NCI-H2107 (cell line): ENCODE results near the gene AGFG1.
"Not testable (repeated sequence)": the region's sequence is repeated elsewhere in the genome, so short reads cannot be mapped to it uniquely, and the experiment has no call there.

Experiments used
- DNase-seq: peaks from one replicate; lab custom pipeline; 2025; lab: John Stamatoyannopoulos, UW

Gene AGFG1

DNA sequence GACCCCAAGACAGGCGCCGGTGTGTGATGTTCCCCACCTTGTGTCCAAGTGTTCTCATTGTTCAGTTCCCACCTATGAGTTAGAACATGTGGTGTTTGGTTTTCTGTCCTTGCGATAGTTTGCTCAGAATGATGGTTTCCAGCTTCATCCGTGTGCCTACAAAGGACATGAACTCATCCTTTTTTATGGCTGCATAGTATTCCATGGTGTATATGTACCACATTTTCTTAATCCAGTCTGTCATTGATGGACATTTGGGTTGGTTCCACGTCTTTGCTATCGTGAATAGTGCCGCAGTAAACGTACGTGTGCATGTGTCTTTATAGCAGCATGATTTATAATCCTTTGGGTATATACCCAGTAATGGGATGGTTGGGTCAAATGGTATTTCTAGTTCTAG lies 68.4 kb downstream of the AGFG1 start:
- not testable (repeated sequence) for DNase-seq

DNA sequence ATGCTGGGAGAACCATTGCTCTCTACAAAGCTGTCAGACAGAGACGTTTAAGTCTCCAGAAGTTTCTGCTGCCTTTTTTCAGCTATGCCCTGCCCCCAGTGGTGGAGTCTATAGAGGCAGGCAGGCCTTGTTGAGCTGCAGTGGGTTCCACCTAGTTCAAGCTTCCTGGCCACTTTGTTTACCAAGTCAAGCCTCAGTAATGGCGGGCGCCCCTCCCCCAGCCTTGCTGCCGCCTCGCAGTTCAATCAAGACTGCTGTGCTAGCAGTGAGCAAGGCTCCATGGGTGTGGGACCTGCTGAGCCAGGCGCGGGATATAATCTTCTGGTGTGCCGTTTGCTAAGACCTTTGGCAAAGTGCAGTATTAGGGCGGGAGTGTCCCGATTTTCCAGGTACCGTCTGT lies 74.0 kb downstream of the AGFG1 start:
- no peak for DNase-seq

DNA sequence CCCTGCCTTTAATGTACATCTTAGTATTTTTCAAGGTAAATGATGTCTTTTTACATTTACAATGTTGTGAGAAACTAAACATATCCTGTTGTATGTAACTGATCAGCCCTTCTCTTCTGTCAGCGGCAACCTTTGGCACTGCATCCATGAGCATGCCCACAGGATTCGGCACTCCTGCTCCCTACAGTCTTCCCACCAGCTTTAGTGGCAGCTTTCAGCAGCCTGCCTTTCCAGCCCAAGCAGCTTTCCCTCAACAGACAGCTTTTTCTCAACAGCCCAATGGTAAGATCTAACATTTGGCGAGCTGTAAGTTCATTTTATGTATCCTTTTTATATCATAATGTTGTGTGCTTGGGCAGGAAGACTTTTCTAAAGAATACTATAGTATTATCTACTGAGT lies 79.9 kb downstream of the AGFG1 start:
- DNase-seq: no peak

DNA sequence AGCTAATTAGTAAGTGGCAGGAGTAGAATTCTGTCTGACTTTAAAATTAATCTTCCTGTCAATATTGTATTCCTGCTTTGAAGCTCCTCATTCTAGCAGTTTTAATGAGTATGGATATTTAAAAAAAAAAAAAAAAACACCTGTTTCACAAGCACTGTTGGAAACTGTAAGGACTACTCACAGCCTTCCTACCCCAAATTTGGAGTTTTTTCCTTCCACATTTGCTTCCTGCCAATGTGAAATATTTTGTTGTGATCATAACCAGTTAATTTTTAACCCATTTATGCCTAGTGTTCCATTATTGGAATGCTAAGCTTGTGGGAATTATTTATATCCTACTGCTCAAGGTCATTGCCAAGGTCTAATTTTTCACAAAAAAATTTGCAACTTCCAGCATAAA lies 90.6 kb downstream of the AGFG1 start:
- DNase-seq: no peak

DNA sequence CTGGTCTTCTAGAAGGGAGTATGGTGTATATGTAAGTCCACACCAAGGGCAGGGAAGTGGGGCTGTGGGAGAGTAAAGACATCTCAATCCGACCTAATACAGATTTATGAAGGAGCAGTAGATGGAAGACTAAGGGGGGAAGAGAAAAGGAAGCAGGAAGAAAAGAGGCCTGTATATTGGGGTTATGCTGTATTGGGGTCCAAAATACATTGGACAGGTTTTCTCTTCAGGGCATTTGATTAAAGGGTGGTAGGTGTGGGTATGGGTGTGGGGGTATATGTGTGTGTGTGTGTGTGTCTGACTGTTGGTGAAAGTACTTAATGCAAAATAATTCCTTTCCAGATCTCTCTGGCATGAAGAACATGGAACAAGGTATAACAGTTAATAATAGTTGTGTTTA lies 93.1 kb downstream of the AGFG1 start:
- DNase-seq: no peak

DNA sequence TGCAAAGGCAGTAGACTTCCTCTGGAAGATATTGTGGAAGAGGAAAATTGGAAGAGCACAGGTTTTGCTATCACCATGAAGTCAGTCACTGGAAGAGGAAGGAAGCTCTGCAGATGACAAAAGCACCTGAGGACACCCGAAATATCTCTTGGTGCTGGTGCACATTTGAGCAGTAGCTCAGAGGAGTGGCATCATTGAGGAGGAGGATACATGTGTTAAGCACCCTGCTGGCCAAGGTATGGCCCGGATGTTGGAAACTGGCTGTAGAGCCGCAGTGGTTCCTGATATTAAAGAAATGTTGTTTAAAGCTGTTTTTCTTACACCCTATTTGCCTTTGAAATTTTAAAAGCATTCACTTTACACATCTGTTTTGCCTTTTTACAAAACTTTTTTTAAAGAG lies 94.1 kb downstream of the AGFG1 start:
- DNase-seq: no peak

DNA sequence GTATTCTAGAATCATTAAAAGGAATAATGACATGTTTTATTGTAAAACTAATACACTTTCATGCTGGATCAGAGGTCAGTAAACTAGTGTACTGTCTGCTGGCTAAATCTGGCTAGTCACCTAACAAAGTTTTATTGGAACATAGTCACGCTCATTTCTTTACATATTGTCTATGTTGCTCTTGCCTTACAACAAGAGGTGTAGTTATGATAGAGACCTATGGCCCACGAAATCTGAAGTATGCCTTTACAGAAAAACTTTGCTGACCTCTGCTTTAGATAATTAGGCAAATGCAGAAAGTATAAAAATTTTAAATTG lies 96.9 kb downstream of the AGFG1 start:
- DNase-seq: no peak

DNA sequence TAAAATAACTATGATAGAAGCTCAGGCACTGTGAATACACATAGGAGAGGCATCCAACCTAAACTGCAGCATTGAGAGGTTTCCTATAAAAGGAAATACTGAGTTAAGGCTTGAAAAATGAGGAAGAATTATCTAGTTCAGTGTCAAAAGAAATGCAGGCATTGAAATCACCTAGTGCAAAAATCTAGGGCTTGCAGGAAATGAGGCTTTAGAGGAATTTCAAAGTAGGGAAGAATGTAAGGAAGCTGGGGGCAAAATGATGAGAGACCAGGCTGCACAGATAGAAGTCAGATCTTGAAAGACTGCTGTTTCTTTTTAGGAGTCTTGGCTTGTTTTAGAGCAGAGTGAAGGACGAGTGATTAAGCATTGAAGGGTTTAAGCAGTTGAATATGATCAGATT lies 98.7 kb downstream of the AGFG1 start:
- DNase-seq: no peak

DNA sequence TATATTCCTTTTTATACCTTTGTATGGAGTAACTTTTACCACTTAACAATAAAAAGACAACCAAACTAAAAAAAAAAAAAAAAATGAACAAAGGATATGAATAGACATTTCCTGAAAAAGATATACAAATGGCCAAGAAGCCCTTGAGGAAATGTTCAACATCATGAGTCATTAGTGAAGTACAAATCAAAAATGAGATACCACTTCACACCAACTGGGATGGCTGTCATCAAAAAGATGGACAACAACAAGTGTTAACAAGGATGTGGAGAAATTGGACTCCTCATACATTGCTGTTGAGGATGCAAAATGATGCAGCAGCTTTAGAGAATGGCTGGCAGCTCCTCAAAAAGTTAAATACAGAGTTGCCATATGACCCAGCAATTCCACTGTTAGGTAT lies 104.2 kb downstream of the AGFG1 start:
- DNase-seq: no peak

DNA sequence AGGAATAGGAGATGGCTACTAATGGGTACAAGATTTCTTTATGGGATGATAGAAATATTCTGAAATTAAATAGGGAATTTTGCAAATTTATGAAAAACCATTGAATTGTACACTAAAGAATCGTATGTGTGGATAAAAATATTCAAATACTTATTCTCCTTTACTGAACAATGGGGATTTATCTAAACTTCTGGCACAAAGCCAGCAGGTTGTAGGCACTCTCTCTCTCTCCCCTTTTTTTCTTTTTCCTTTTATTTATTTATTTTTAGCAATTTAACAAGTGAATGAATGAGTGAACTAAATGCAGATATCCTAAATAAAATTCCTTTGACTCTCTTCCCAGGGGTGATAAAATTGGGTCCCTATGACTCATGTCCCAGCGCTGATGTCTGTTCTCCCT lies 104.9 kb downstream of the AGFG1 start:
- no peak for DNase-seq

DNA sequence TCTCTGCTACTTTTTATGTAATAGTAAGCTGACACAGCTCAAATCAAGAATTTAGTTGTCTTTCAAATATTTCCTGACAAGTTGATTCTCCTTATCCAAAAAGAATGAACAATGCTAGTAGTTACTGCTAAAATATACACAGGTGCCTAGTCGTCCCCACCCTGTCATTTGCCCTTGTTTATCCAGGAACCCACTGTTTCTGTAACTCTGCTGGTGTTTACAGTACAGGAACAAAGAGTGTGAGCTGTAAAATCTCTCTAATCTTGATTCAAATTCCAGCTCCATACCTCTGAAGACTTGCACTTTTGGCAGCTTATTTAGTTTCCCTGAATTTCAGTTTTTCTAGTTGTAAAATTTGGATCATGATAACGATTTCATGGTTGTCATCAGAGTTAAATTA lies 105.6 kb downstream of the AGFG1 start:
- DNase-seq: no peak

DNA sequence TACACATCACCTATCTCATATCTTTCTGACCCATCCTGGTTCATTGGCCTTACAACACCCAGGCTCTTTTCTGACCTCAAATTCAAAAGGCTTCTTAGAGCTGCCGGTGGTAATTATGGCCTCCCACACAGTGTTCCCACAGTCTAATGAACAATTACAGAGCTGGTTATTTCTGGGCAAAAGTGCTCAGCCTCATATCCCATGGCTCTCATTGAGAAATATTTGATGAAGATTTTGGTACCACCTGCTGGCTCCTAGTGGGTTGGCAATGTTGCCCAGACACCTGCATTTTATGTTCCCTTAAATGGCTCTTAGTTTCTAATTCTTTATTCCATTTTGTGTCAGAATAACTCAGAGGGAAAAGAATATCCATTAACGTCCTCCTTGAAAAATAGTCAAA lies 106.7 kb downstream of the AGFG1 start:
- DNase-seq: no peak

DNA sequence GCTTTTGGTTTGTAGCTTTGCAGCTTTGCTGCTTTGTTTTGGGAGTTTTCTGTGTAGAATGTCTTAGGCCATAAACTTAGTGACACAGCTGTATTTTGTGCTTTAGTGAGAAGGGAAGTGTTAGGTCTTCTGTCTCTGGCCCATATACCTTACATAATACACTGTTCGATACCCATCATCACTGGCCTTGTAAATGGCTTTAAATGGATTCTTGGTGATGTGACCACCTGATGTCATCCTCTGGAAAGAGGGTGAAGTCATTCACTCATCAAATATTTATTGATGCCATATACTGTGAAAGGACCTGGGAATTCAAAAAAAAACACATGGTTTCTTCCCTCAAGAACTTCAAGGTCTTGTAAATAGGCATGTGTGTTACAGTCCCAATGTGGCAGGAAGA lies 107.8 kb downstream of the AGFG1 start:
- no peak for DNase-seq

DNA sequence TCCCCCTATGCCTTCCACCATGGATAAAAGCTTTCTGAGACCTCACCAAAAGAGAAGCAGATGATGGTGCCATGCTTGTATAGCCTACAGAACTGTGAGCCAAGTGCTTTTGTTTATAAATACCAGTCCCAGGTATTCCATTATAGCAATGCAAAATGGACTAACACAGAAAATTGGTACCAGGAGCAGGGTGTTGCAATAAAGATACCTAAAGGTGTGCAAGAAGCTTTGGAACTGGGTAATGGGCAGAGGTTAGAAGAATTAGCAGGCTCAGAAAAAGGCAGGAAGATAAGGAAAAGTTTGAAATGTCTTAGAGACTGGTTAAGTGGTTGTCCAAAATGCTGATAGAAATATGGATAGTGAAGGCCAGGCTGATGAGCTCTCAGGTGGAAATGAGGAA lies 110.4 kb downstream of the AGFG1 start:
- no peak for DNase-seq

DNA sequence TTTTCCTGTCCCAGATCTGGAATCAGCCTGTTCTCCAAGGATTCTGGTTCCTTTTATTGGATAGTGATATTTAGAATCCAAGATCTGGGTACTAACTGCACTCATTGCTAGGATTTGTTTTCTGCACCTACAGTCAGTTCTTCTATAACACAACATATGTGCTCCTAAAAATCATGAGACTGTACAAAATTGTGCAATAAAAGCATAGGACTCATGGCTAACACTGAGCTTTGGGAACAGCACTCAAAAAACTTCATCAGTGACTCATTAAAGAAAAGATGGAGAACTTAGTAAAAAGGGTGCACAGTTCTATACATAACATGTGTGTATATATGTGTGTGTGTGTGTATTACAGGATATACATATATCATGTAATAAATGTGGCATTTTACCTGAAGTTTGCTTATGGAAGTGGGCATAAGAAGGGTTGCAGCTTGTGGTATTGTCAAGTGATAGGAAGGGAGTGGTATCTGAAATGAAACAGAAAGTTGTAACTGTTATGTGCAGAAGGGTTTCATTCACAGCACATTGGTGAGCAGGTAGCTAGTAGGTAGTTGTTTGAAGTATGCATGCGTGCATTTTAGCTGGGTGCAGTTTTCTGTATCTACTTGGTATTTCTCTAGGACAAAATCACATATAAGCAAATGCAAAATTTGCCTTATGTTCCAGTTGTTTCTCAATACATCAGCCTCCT lies 120.9 kb downstream of the AGFG1 start:
- DNase-seq: no peak

DNA sequence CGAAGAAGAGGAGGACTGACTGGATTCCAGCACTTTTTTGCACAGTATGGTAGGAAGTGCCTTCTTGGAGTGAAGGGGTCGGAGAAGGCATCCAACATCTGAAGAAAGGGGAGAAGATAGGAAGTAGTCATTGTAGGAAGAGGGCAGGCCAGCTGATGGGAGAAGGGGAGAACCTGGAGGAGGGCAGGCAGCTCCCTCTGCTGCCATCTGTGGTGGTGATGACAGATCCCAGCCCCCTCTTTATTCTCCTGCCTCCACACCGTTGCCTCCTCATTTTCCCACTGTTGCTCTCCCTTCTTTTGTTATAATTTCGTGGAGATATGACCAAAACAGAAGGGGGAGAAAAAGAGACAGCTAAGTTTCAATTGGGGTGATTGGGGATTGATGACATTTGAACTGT lies 123.8 kb downstream of the AGFG1 start:
- DNase-seq: no peak

DNA sequence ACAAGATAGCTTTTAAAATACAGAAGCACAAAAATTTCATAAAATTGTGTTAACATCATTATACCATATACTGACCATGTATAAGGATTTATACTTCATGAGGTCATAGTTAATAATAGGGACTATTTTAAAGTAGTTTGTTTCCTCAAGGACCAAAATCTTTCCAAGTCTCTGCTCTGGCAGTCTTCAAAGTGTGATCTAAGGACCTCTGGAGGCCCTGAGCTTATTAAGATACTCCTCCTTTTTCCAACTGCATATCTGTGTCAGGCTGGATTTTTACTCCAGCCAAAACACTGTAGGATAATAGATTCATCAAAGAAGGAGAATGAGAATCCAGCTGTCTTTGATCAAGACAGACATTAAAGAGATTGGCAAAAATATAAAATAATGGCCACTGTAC lies 125.1 kb downstream of the AGFG1 start:
- no peak for DNase-seq

DNA sequence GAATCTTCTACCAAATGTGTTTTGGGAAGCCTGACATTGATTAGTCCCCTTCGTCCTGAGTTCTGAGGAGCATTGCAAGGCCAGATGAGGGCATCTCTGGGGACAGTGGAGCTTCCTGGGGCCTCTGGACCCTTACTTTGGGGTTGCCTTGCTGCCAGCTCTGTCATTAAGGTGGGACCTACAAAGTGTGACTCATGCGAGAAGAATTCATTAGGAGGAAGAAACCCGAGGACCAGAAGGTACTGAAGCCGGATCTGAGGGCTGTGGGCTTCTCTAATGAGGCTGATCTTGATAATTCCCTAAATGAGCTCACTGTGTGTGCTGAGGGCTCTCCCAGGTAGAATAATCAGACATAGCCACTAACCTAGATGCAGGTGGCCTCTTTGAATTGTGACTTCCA lies 126.0 kb downstream of the AGFG1 start:
- no peak for DNase-seq

DNA sequence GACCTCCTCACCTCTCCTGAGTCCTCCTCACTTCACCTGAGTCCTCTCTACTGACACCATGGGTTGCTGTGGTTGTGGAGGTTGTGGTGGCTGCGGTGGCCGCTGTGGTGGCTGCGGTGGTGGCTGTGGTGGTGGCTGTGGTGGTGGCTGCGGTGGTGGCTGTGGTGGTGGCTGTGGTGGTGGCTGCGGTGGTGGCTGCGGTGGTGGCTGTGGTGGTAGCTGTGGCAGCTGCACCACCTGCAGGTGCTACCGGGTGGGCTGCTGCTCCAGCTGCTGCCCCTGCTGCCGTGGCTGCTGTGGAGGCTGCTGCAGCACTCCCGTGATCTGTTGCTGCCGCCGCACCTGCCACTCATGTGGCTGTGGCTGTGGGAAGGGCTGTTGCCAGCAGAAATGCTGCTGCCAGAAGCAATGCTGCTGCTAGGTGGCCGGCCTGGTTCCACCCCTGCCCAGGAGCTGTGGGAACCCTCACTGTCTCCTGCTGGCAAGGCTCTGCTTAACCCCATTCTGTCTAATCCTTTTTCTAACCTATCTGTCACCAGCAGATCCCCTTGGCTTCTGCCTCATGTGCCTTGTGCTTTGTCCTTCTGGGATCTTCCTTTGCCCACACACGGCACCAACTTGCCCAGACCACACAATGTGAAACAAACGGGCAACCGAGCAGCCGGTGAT lies 127.0 kb downstream of the AGFG1 start, which contains the start of gene SCYGR2:
Gene SCYGR2 (plus strand): TSS at position 59 of the 669 bp plus-strand sequence. CDS start 0 bp downstream, at position 59.
- DNase-seq: not testable (repeated sequence)

DNA sequence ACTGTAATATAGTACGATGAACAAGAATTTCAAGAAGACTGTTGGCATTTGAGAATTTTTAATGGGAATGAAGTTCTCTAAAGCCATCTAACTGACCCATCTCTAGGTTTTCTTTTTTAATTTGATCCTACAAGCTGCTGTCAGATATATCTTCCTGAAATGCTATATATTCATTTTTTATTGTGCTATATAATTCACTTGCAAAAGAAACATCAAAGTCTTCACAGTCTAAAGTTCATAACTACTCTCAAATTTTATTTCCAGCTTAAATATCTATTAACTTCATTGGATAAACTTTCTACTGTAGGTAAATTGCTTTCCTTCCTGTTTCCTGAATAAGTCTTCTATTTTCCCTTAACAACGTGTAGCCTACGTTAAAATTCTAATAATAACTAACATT lies 130.4 kb downstream of the AGFG1 start:
- DNase-seq: no peak

DNA sequence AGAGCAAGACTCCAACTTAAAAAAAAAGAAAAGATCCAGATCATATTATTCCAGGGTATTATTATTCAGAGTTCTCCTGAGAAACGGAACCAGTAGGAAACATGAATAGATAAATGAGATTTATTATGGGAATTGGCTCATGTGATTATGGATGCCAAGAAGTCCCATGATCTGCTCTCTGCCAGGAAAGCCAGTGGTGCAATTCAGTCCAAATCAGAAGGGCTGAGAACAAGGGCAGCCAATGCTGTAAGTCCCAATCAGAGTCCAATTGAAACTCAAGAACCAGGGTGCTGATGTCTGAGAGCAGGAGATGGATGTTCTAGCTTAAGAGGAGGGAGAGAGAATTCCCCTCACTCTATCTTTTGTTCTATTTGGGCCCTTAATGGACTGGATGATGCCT lies 134.5 kb downstream of the AGFG1 start:
- no peak for DNase-seq

DNA sequence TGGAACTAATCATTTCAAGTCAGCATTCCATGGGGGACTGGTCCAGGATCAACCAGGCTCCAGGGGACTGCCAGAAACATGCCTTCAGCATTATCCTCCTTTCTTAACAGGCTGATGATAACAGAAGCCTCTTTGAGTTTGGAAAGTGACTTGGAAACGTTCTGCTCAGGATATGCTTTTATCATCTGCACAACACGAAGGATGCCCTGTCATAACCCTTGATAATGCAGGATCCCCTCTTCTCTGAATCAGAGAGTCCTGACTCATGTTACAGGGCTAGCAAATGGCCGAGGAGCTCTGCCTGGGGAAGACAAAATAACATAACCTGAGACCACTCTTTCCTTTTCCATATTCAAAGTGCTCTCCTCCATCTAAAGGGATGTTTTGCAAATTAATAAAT lies 136.0 kb downstream of the AGFG1 start:
- DNase-seq: no peak

DNA sequence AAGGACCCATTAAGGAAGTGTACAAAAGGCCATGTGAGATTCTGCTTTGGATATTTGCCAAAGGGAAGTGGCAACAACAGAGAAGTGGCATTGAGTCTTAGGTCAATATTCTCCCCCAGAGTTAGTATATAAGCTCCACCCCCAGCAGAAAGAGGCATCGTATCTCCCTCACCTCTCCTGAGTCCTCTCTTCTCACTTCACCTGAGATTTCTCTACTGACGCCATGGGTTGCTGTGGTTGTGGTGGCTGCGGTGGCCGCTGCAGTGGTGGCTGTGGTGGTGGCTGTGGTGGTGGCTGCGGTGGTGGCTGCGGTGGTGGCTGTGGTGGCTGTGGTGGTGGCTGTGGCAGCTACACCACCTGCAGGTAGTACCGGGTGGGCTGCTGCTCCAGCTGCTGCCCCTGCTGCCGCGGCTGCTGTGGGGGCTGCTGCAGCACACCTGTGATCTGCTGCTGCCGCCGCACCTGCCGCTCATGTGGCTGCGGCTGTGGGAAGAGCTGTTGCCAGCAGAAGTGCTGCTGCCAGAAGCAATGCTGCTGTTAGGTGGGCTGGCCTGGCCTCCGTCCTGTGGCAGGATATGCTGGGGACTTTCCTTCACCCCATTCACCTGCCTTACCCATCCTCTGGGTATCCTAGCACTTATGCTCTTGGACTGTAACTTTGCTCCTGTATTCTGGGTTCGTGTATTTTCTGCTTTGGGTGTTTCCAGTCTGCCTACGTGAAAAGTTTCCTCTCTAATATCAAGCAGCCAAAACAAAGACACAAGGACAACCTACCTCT lies 136.8 kb downstream of the AGFG1 start:
- DNase-seq: no peak
